ES-I3 (cell line): ENCODE data around the gene CERS4.
"Not testable (repeated sequence)": the region's sequence is repeated elsewhere in the genome, so short reads cannot be mapped to it uniquely, and the experiment has no call there.

Source experiments
- H3K36me3 ChIP-seq: 2 replicates; pipeline ENCODE4 v1.6.1; 2013; ENCODE audit warnings: mild to moderate bottlenecking, low read length, control low read depth, moderate library complexity; ENCODE audit not compliant: insufficient read depth
- H3K4me1 ChIP-seq: 2 replicates; pipeline ENCODE4 v1.6.1; 2013; ENCODE audit warnings: mild to moderate bottlenecking, control low read depth, low read length; ENCODE audit not compliant: insufficient read depth
- H3K9ac ChIP-seq: 2 replicates; pipeline ENCODE4 v1.6.1; 2013; ENCODE audit warnings: low read depth, mild to moderate bottlenecking, low read length, moderate library complexity
- H3K9me3 ChIP-seq: 2 replicates; pipeline ENCODE4 v1.6.1; 2013; ENCODE audit warnings: mild to moderate bottlenecking, low read length, moderate library complexity; ENCODE audit not compliant: control insufficient read depth, insufficient read depth

Gene CERS4

DNA sequence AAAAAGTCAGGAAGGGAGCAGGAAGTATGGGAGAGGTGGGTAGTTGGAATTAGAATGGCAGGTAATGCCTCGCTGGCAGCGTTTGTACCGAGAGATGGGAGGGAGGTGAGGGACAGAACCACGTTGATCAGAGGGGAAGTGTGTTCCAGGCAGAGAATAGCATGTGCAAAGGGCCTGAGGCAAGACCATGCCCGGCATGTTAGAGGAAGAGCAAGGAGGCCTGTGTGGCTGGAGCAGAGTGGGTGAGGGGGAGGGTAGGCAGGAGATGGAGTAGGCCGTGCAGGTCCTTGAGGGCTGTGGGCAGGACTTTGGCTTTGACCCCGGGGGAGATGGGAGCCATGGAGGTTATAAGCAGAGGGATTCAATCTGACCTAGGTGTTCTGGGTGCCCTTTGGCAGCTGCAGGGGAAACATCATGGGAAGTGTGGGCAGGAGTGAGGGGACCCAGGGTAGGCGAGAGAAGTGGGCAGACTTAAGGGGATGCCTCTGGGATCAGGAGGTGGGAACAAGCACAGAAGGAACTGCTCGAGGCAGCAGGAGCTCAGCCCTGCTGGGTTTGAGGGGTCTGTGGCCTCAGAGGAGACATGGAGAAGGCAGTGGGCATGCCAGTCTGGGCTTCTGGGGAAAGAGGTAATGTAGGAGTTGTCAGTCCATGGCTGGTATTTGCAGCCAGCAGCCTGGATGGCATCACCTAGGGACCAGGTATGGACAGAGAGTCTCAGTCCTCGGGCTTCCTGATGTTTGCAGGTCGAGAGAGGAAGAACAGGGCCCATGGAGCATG, 50.2 kb downstream of the CERS4 start:
- Histone ChIP-seq H3K9me3 (no peaks in the 10 kb centered on the region), H3K9ac (no peak overlapping the region), H3K36me3 (peaks cover 28% of the 10 kb centered on the region), H3K4me1 (no peaks in the 10 kb centered on the region)

DNA sequence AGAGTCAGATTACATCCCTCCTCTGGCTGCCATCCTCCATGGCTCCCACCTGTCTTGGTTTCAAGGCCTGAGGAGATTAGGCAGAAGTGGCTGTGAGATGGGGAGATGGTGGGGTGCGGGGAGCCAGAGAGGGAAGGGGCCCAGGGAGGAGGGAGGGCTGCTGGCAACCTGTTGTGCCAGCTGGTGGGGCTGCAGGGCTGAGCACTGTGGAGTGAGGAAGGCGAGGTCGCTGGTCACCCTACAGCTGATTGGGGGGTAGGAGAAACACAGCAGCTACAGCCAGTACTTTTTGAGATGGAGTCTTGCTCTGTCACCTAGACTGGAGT, 50.7 kb downstream of the CERS4 start:
- Histone ChIP-seq H3K9ac (no peak overlapping the region), H3K4me1 (no peaks in the 10 kb centered on the region), H3K9me3 (no peaks in the 10 kb centered on the region), H3K36me3 (peaks cover 28% of the 10 kb centered on the region)

DNA sequence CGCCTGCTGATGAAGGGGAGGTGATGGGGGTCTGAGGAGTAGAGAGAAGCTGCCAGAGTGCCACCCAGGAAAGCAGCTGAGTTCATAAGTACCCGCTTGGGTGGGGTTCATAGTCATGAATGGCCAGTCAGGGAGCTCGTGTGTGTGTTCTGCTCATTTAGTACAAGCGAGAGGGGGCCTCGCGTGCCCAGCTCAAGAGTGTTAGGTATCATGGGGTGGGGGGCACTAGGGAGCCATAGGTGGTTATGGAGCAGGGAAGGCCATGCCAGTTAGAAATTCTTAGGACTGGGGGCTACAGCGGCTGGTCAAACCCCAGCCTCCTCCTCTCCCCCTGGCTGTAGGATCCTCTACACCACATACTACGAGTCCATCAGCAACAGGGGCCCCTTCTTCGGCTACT, 52.2 kb downstream of the CERS4 start:
- H3K36me3 ChIP-seq = peaks cover 20% of the 10 kb centered on the region
- no peaks in the 10 kb centered on the region for H3K4me1 ChIP-seq
- H3K9ac ChIP-seq = no peak overlapping the region
- H3K9me3 ChIP-seq = no peaks in the 10 kb centered on the region

DNA sequence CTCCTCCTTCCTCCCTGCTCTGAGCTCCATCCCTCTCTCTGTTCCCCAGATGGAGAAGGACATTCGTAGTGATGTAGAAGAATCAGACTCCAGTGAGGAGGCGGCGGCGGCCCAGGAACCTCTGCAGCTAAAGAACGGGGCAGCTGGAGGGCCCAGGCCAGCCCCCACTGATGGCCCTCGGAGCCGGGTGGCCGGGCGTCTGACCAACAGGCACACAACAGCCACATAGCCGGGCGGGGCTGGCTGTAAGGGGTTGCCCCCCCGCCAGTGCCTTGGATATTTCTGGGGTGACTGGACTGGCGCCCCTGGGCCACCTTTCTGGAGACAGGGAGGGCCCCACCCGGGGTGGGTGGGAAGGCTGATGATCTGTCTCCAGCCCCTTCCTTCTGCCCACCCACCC, 52.7 kb downstream of the CERS4 start:
- Histone ChIP-seq H3K9me3 (no peaks in the 10 kb centered on the region), H3K9ac (no peak overlapping the region), H3K36me3 (peaks cover 20% of the 10 kb centered on the region), H3K4me1 (no peaks in the 10 kb centered on the region)

DNA sequence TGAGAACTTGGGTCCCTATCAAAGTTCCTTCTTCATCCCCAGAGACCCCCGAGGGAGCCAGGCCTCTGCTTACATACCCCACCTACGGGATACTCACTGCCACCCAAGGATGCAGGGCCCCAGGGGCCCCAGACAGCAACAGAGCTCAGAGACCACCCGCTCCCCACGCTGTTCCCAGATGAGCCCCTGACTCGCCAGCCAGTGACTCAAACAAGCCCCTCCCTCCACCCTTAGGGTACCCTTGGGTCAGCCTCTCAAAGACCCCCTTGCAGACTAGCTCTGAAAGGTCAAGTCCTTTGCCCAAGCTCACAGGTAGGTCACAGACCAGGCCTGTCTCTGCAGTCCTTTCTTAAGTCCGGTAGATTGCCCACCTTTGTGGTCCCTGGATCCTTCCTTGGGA, 53.3 kb downstream of the CERS4 start:
- Histone ChIP-seq H3K9me3 (no peaks in the 10 kb centered on the region), H3K9ac (no peak overlapping the region), H3K36me3 (peaks cover 18% of the 10 kb centered on the region), H3K4me1 (no peaks in the 10 kb centered on the region)

DNA sequence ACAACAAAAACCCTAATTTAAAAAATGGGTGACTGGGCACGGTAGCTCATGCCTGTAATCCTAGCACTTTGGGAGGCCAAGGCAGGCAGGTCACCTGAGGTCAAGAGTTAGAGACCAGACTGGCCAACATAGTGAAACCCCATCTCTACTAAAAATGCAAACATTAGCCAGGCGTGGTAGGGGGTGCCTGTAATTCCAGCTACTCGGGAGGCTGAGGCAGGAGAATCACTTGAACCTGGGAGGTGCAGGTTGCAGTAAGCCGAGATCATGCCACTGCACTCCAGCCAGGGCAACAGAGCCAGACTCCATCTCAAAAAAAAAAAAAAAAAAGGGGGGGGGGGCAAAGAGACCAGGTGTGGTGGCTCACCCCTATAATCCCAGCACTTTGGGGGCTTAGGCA, 55.1 kb downstream of the CERS4 start:
- H3K4me1 ChIP-seq, H3K9me3 ChIP-seq, H3K9ac ChIP-seq: not testable (repeated sequence)
- H3K36me3 ChIP-seq = peaks cover 11% of the 10 kb centered on the region; the same call in 1 of the 2 replicates

DNA sequence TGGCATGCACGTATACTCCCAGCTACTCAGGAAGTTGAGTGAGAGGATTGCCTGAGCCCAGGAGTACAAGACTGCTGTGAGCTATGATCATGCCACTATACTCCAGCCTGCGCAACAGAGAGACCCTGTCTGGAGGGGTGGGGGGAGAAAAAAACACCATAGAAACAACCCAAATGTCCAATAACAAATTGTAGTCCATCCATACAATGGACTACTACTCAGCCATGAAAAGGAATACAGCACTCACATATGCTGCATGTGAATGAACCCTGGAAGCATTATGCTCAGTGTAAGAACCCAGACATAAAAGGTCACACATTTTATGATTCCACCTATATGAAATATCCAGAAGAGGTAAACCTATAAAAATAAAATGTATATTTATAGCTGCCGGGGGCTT, 56.7 kb downstream of the CERS4 start:
- Histone ChIP-seq H3K4me1 (no peaks in the 10 kb centered on the region), H3K36me3 (peaks cover 11% of the 10 kb centered on the region; the same call in 1 of the 2 replicates), H3K9me3 (no peaks in the 10 kb centered on the region), H3K9ac (no peak overlapping the region)

DNA sequence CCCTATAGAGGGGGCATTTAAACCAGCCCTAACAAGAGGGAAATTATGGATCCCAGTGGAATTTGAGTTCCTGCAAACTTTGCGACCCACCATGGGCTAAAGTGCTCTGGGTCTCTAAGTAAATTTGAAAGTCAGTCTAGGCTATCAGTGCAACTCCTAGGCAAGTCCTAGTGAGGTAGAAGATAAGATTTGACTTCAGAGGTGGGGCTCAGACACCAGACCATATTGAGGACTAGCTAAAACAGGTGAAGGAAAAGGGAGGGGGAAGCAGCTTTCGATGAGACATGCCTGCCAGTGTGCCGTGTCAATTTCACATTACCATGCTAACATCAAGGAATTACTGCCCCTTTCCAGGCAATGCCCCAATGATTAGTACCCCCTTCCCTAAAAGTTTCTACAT, 60.6 kb downstream of the CERS4 start:
- H3K4me1 ChIP-seq = no peaks in the 10 kb centered on the region
- H3K9ac ChIP-seq = no peak overlapping the region
- H3K36me3 ChIP-seq = no peaks in the 10 kb centered on the region
- no peaks in the 10 kb centered on the region for H3K9me3 ChIP-seq

DNA sequence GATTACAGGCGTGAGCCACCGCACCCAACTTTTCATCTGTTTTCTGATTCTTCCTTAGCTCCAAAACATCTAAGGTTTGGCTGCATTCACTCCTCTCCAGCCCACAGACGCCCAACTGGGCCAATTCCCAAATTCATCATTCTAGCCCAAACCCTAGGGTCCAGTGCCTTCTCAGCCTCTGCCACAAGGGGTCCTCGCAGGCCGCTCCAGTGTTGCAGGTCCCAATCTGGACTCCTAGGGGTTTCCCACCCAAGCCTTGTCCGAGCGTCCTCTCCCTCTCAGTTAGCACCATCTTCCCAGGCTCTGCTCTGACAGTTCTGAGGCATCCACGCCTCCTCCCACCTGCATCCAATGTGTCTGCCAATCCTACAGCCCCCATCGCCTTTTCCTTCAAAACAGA, 67.3 kb downstream of the CERS4 start:
- not testable (repeated sequence) for H3K4me1 ChIP-seq, H3K9me3 ChIP-seq, H3K9ac ChIP-seq

DNA sequence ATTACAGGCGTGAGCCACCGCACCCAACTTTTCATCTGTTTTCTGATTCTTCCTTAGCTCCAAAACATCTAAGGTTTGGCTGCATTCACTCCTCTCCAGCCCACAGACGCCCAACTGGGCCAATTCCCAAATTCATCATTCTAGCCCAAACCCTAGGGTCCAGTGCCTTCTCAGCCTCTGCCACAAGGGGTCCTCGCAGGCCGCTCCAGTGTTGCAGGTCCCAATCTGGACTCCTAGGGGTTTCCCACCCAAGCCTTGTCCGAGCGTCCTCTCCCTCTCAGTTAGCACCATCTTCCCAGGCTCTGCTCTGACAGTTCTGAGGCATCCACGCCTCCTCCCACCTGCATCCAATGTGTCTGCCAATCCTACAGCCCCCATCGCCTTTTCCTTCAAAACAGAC, 82.2 kb downstream of the CERS4 start:
- H3K9ac ChIP-seq, H3K9me3 ChIP-seq, H3K36me3 ChIP-seq, H3K4me1 ChIP-seq: not testable (repeated sequence)

More for the DNA sequence above, 67.3 kb downstream of the CERS4 start:
- H3K36me3 ChIP-seq = not testable (repeated sequence)

DNA sequence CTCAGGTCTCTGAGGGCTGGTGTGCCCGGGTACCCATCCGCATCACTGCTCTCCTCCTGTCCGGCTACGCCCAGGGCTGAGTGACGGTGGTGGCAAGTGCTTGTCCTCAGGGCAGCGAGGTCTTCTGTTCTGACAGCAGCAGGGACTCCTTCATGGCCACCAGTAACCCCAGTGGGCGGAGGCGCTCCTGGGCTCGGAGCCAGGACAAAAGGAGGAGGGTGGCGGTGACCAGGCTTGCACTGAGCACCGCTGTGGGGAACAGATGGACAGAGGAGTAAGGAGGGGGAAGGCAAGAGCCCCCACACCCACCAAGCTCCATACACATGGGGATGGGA, 93.2 kb downstream of the CERS4 start:
- no peaks in the 10 kb centered on the region; the same call in 1 of the 2 replicates for H3K4me1 ChIP-seq
- no peak overlapping the region for H3K9ac ChIP-seq
- H3K36me3 ChIP-seq = no peaks in the 10 kb centered on the region
- no peaks in the 10 kb centered on the region for H3K9me3 ChIP-seq

DNA sequence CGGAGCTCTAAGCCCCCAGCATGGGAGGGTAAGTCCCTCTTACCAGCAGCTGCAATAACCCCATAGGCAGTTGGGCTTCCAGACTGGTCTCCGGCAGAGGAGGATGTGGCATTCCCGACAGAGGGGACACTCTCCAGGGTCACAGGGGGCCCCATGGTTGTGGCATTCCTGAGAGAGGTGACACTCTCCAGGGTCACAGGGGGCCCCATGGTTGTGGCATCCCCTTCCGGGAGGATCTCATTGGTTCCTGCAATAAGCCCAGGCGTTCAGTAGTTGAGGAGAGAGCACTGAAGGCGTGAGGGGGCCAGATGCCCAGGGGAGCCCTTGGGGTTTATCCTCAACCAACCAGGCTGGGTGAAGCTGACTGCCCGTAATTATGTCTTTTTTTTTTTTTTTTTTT, 93.6 kb downstream of the CERS4 start:
- Histone ChIP-seq H3K9me3 (no peaks in the 10 kb centered on the region), H3K4me1 (no peaks in the 10 kb centered on the region; the same call in 1 of the 2 replicates)

DNA sequence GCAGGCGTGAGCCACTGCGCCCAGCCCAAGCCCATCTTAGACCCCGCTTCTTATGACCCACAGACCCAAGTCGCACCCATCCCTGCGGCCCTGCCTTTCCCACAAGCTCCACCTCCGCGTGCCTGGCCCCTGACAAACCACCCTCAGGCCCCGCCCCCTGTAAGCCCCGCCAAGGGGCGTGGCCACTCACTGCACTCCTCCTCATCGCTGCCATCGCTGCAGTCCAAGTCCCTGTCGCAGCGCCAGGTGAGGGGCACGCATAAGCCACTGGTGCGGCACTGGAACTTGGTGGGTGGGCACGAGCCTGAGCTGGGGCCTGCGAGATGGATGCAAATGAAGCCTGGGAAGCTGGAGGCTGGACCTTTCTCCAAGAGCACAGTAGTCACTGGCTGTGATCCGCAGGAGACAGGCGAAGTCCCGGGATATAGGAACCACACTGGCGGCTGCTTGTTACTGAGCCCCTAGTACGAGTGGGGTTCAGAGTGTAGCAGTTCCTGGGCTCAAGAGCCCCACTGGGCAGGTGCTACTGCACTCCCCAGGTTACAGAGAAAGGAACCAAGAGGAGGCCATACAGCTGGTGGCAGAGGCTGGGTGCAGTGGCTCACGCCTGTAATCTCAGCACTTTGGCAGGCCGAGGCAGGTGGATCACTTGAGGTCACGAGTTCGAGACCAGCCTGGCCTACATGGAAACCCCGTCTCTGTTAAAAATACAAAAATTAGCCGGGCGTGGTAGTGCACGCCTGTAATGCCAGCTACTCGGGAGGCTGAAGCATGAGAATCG, 95.9 kb downstream of the CERS4 start:
- Histone ChIP-seq H3K9ac (no peak overlapping the region; the same call in 1 of the 2 replicates), H3K36me3 (no peaks in the 10 kb centered on the region), H3K4me1 (peaks cover 3% of the 10 kb centered on the region; the same call in 1 of the 2 replicates), H3K9me3 (no peaks in the 10 kb centered on the region)

More for the DNA sequence above, 93.6 kb downstream of the CERS4 start:
- H3K36me3 ChIP-seq = no peaks in the 10 kb centered on the region
- no peak overlapping the region for H3K9ac ChIP-seq

DNA sequence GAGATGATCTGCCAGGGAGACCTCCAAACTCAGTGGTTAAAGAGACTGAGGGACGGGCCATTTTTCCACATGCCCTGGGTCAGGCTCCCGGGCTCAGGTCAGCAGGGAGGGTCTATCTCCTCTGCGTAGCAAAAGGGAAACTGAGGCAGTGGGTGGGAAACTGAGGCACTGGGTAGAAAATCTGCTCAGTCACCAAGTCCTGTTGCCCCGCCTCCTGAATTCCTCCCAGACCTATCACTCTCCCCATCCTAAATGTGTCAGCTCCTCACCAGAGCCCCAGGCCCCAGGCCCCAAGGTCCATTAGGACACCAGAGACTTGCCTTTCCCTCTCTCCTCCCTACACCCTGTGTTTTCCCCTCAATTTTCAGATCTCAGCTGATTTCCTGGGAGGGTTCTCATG, 96.6 kb downstream of the CERS4 start:
- Histone ChIP-seq H3K36me3 (no peaks in the 10 kb centered on the region; the same call in 1 of the 2 replicates), H3K9me3 (no peaks in the 10 kb centered on the region), H3K4me1 (peaks cover 3% of the 10 kb centered on the region; the same call in 1 of the 2 replicates), H3K9ac (no peak overlapping the region)
